C4-2B (cell line): Measurements from ENCODE around the gene ARHGAP42.

Experiments used
- H3K27ac ChIP-seq: fragments of 450-650 bp; 2 replicates; pipeline ENCODE4 v1.5.1; 2017
- CTCF ChIP-seq: fragments of 450-650 bp; conservative IDR thresholded peaks from 2 replicates; pipeline ENCODE4 v1.5.1; 2017; ENCODE audit warnings: mild to moderate bottlenecking
- ZFX ChIP-seq: fragments of 450-650 bp; IDR thresholded peaks from 2 replicates; pipeline ENCODE4 v1.6.1; 2017

Gene ARHGAP42

GRCh38 chr11:100727410-100727809, 40.3 kb downstream of the ARHGAP42 start:
- no peak overlapping the region for H3K27ac ChIP-seq
- no peak for TF ChIP-seq ZFX
- TF ChIP-seq CTCF = no peak

GRCh38 chr11:100730266-100730665, 43.2 kb downstream of the ARHGAP42 start:
- TF ChIP-seq CTCF (no peak), ZFX (no peak)
- H3K27ac ChIP-seq = no peak overlapping the region

- H3K27ac ChIP-seq = no peak overlapping the region
- TF ChIP-seq ZFX (no peak), CTCF (no peak)
Measured at GRCh38 chr11:100731471-100731870, 44.4 kb downstream of the ARHGAP42 start.

GRCh38 chr11:100732949-100733348, 45.9 kb downstream of the ARHGAP42 start:
- H3K27ac ChIP-seq = no peak overlapping the region
- TF ChIP-seq CTCF (no peak), ZFX (no peak)

DNA sequence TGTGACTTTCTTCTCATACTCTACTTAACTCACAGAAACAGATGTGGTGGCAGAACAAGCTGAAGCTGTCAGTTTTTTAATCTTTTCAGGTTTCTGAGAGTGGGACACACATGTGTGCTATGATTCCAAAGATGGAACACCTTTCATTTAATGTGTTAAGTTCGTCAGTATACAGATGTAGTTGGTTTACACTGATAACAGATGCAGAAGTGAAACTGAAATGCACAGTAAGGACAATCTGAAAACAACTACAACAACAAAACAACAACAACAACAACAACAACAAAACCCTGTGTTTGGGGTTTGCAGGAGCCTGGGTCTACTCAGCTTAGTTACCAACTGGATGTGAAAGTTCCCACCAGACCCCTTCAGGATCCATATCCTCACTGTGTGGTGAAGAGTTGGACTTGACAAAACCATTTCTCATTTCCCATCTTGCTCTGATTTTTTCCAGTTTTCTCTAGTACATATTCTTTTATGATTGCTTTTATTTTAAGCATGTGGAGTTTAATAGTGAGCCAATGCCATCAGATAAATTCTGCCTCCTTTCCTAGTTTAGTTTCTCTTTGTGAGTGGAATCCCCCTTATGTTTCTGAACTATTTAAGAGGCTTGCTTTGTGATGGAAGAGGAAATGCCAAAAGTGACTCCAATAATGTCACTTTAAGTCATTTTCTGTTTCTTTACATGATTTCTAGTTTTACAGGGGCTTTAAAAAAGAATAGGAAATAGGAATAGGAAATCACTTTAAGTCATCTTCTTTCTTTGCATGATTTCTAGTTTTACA, 47.8 kb downstream of the ARHGAP42 start:
- TF ChIP-seq ZFX = no peak
- no peak for TF ChIP-seq CTCF
- H3K27ac ChIP-seq = no peak overlapping the region

DNA sequence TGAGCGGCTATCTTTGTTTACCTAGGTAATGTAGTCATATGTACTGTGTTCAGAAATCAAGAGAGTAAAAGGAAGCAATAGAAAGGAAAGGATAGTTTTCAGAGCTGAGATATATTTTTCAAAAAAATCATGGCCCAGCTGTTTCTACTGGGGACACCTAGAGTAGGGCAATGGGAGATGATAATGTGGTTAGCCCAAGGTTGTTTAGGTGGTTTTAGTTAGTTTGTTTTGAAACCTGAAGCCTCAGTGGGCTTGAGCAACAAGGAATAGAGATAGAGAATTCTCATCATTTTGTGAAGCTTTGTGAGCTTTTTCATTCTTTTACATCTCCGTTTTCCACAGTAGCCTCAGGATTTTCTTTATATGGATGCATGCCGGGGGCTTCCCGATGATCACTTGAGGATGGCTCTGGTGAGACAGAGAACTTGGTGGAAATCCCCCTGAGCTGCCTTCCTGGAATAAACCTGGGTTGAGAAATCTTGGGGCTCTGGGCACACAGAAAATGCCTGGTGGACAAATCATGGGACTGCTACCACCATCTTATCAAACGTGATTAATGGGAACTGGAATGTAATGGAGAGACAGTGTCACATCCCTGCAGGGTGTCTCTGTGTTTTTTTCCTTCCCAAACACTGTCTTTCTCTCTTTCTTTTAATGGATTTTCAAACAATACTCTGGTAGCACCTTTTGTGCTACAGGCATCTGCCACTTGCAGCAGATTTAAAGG, 49.0 kb downstream of the ARHGAP42 start:
- TF ChIP-seq CTCF = no peak
- TF ChIP-seq ZFX = no peak
- no peak overlapping the region for H3K27ac ChIP-seq

DNA sequence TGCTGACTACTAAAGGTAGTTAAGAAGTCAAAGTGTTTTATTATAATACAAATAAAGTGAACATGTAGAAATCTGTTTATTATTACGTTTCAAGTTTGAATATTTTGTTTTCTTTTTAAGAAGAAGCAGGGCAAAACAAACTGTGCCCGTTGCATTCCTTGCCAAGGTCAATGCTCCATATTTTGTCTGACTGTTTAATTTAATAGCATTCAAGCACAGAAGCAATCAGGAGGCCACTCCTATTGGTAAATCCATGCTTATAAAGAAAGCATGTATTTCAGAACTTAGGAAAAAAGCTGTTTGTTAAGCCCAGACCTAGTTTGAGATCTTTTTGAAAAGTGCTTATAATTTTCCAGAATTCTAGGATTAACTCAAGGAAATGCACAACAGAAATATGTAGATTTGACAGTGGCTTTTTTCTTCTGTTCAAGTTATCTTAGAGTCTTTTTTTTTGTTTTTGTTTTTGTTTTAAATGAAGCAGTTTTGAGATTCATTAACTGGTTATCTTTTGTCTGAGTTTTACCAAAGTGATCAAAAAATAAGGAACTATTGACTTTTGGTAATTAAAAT, 51.7 kb downstream of the ARHGAP42 start:
- H3K27ac ChIP-seq = no peak overlapping the region
- no peak for TF ChIP-seq ZFX
- no peak for TF ChIP-seq CTCF
